Heart right ventricle (tissue), 16 donors: ENCODE measurements around the gene SLC6A16. TPM values are rescaled to one million over a fixed set of nuclear protein-coding genes. Genes with fewer than 3 reads are reported as not detected.
"Not testable (repeated sequence)": the region's sequence is repeated elsewhere in the genome, so short reads cannot be mapped to it uniquely, and the experiment has no call there.

Experiments used
- ATAC-seq, 8 donors: fragments of 200-7000 bp; cut with Tn5 transposase; one replicate each; pipeline ENCODE4 v1.9.1; 2020; ENCODE audit warnings: mild to moderate bottlenecking in 8 of 8, moderate library complexity in 8 of 8, moderate number of reproducible peaks in 1 of 8
- DNase-seq, 2 donors: peaks; one replicate each; pipeline ENCODE4 v3.0.0-alpha.2; 2020
- H3K27ac ChIP-seq, 10 donors: fragments of 200-600 bp; sonication (generic) in 2 of 10; one replicate each; pipeline versions ENCODE4 v1.5.0 to v1.8.0; 2020 to 2022; ENCODE audit warnings: mild to moderate bottlenecking in 3 of 10
- H3K27me3 ChIP-seq, 7 donors: fragments of 200-600 bp; one replicate each; pipeline ENCODE4 v1.8.0; 2021 to 2022; ENCODE audit warnings: mild to moderate bottlenecking in 2 of 7
- H3K36me3 ChIP-seq, 9 donors: fragments of 200-600 bp; sonication (generic) in 1 of 9; one replicate each; pipeline versions ENCODE4 v1.5.0 to v1.8.0; 2020 to 2022; ENCODE audit warnings: mild to moderate bottlenecking in 2 of 9
- H3K4me1 ChIP-seq, 9 donors: fragments of 200-600 bp; sonication (generic) in 1 of 9; one replicate each; pipeline versions ENCODE4 v1.5.0 to v1.8.0; 2020 to 2022; ENCODE audit warnings: mild to moderate bottlenecking in 4 of 9
- H3K4me3 ChIP-seq, 10 donors: fragments of 200-600 bp; sonication (generic) in 2 of 10; one replicate each; pipeline versions ENCODE4 v1.5.0 to v1.8.0; 2020 to 2022; ENCODE audit warnings: mild to moderate bottlenecking in 7 of 10, moderate library complexity in 2 of 10
- H3K9me3 ChIP-seq, 11 donors: fragments of 200-600 bp in 10 of 11; sonication (generic) in 2 of 11; one replicate each; pipeline versions ENCODE4 v1.5.0 to v1.8.0; 2013 to 2022; ENCODE audit warnings: mild to moderate bottlenecking in 2 of 11, control low read depth in 1 of 11, moderate library complexity in 1 of 11
- CTCF ChIP-seq, 9 donors: fragments of 200-600 bp; sonication (generic) in 2 of 9; IDR thresholded peaks; one replicate each; pipeline versions ENCODE4 v1.5.0 to v1.8.0; 2021 to 2022; ENCODE audit warnings: antibody characterized with exemption in 9 of 9, mild to moderate bottlenecking in 5 of 9, moderate library complexity in 1 of 9
- WGBS, 2 donors: extraction: QIAGEN DNeasy Blood & Tissue Kit; methylation state at CpG; one replicate each; pipeline ENCODE4 v1.1.7; 2013; ENCODE audit warnings: inconsistent platforms in 1 of 2; 5-methylcytosine and 5-hydroxymethylcytosine counted together
- intact Hi-C, 10 donors: fragments of 100-400 bp; cut with DNase I; formaldehyde crosslinking; loops; one replicate each; pipeline versions ENCODE4 v1.11.1 to v1.14.2; 2022
- polyA plus RNA-seq, 2 donors: library from polyadenylated mRNA; stranded (reverse); fragments of 200-250 nt; gene quantifications; one replicate each; pipeline ENCODE4 v1.2.3, GENCODE V29; 2013
- total RNA-seq, 10 donors: library from RNA; stranded (reverse); fragmentation: NEBNext Ultra II Directional in 3 of 10; extraction: Animal tissue kit (Norgen Biotek cat#: 25700) in 3 of 10; gene quantifications; one replicate each; pipeline versions ENCODE4 v1.2.1 to v1.2.4, GENCODE V29; 2021 to 2023
- donor health status: Arrhythmogenic right ventricular cardiomyopathy.
- donor health status: ischemic (EF 13 %, LVEDD 7.1; RV severe dilation, severe dysfunction).
- donor health status: healthy with polysubstance abuse.
- donor health status: DM: no; HTN: yes; CAD: no.
- donor health status: DM: no; HTN: no; CAD: no.
- donor health status: ischemic (EF 25% LVEDD 6.9; RV normal size, moderate dysfunction).
- donor health status: ischemic (EF 25% LVEDD 5.7; RV mildly dilated, moderate dysfunction).
- donor health status: healthy.
- donor health status: DM: yes; HTN: yes; CAD: no.
- donor health status: Ischemic cardiomyopathy.
- donor health status: ischemic (EF 35%, LVEDD 5.7; RV mildly dilated, moderate dysfunction).
- donor health status: nonischemic (EF 11% LVEDD 7.7; RV severe dilation, severe dysfunction).
- donor health status: DM: yes; HTN: yes; CAD: no.
- donor health status: PGD.
- donor health status: ischemic (EF 29% LVEDD 5.4; RV normal size, mild dysfunction).
- donor health status: nonischemic (EF 23%, LVEDD 6.1; RV moderate dilation, normal function).

The SLC6A16 gene
- total and polyA plus RNA-seq, 12 donors: 0.13 to 3.1 (median 0.77) TPM

GRCh38 chr19:49326165-49326704 lies 1.2 kb upstream of the SLC6A16 start:
- intact Hi-C loops: loop anchor here in 2 of 10 donors (2.0 to 10.0 kb wide), 2 partner anchors 31 to 101 kb away; no protein-coding TSS in a partner anchor
- no peak for ATAC-seq
- no peaks in the 10 kb centered on the region for H3K27me3 ChIP-seq
- H3K4me3 ChIP-seq: no peak overlapping the region
- H3K9me3 ChIP-seq: peaks cover 0 to 22% (median 0%) of the 10 kb centered on the region in 11 donors
- no peak overlapping the region for H3K27ac ChIP-seq
- TF ChIP-seq CTCF (IDR thresholded peaks at IDR 0.05): no peak
- 86 to 93% methylated on average over 3 of the region's 3 CpGs for WGBS, 2 donors
- H3K36me3 ChIP-seq: peaks cover 0 to 19% (median 0%) of the 10 kb centered on the region in 9 donors
- DNase-seq: no peak
- peaks cover 0 to 7% (median 0%) of the 10 kb centered on the region in 9 donors for H3K4me1 ChIP-seq

- DNase-seq, H3K27me3 ChIP-seq, H3K4me1 ChIP-seq, H3K27ac ChIP-seq, H3K4me3 ChIP-seq, ATAC-seq: not testable (repeated sequence)
- H3K36me3 ChIP-seq: peaks cover 0 to 23% (median 0%) of the 10 kb centered on the region in 9 donors
- 96 to 98% methylated on average over 13 of the region's 13 CpGs for WGBS, 2 donors
- H3K9me3 ChIP-seq: peaks cover 0 to 27% (median 0%) of the 10 kb centered on the region in 11 donors
- intact Hi-C loops: loop anchor here in 2 of 10 donors (2.0 to 10.0 kb wide), 2 partner anchors 31 to 101 kb away; no protein-coding TSS in a partner anchor
Observed at GRCh38 chr19:49325756-49326155, 765 bp upstream of the SLC6A16 start.

- H3K4me3 ChIP-seq: no peak overlapping the region
- no peak overlapping the region for H3K27ac ChIP-seq
- ATAC-seq (no peak), DNase-seq (no peak)
- no peak for TF ChIP-seq CTCF (IDR thresholded peaks at IDR 0.05)
- H3K27me3 ChIP-seq: no peaks in the 10 kb centered on the region
- intact Hi-C loops: loop anchor here in 1 of 10 donors (10.0 kb wide), 1 partner anchor 53 kb away; no protein-coding TSS in a partner anchor
- H3K36me3 ChIP-seq: peaks cover 0 to 27% (median 0%) of the 10 kb centered on the region in 9 donors
- H3K4me1 ChIP-seq: peaks cover 0 to 9% (median 0%) of the 10 kb centered on the region in 9 donors
- H3K9me3 ChIP-seq: peaks cover 0 to 49% (median 14%) of the 10 kb centered on the region in 11 donors
Observed at GRCh38 chr19:49318296-49318695, 6.7 kb downstream of the SLC6A16 start.

DNA sequence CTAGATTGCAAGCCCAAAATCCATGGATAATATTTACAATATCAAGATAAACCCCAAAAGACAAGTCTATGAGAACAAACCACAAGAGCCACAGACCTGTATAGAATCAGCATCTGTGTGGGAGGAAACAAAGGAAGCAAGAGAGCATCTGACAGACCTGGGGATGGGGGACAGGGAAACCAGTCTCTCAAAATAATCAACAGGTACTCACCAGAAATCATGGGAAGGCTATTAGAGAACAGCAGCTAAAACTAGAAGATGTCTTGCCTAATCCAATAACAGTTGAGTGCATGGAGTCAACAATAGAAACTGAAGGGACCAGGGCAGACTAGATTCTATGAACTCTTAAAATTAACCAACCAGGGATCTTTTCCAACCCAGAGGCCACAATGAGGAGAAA lies 8.7 kb downstream of the SLC6A16 start:
- peaks cover 0 to 10% (median 0%) of the 10 kb centered on the region in 9 donors for H3K36me3 ChIP-seq
- DNase-seq: no peak
- intact Hi-C loops: loop anchor here in 1 of 10 donors (10.0 kb wide), 1 partner anchor 51 kb away; no protein-coding TSS in a partner anchor
- H3K9me3 ChIP-seq: peaks cover 0 to 32% (median 14%) of the 10 kb centered on the region in 11 donors
- peaks cover 0 to 9% (median 0%) of the 10 kb centered on the region in 9 donors for H3K4me1 ChIP-seq
- no peak overlapping the region for H3K27ac ChIP-seq
- TF ChIP-seq CTCF (IDR thresholded peaks at IDR 0.05): no peak
- ATAC-seq: no peak
- no peak overlapping the region for H3K4me3 ChIP-seq
- no peaks in the 10 kb centered on the region for H3K27me3 ChIP-seq

DNA sequence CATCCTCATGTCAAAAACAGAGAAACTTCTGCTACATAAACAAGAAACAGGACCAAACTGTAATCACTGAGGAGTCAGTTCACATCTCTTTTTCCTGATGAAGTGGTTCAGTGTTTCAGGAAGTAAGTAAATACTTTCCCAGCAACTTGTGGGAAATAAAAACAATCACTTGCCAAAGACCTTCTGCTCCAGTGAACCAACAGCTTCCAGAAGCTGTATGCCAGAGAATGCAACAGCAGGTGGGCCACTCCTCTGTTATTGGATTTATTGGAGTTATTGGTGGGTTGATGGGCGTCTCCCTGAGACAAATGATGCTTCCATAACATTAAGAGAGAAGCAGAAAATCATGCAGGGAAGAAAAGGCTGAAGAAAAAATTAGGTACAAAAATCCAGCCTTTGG lies 9.9 kb downstream of the SLC6A16 start:
- Histone ChIP-seq H3K9me3 (peaks cover 0 to 20% (median 14%) of the 10 kb centered on the region in 11 donors), H3K27ac (no peak overlapping the region), H3K4me1 (peaks cover 0 to 9% (median 0%) of the 10 kb centered on the region in 9 donors), H3K36me3 (peaks cover 0 to 10% (median 0%) of the 10 kb centered on the region in 9 donors), H3K4me3 (no peak overlapping the region), H3K27me3 (no peaks in the 10 kb centered on the region)
- DNase-seq (no peak), ATAC-seq (no peak)
- intact Hi-C loops: loop anchor here in 1 of 10 donors (10.0 kb wide), 1 partner anchor 50 kb away; no protein-coding TSS in a partner anchor
- TF ChIP-seq CTCF (IDR thresholded peaks at IDR 0.05): no peak
- 63 to 67% methylated on average over 1 of the region's 1 CpG for WGBS, 2 donors
